ENCODE results near the gene OPRM1.
"Not testable (repeated sequence)": the region's sequence is repeated elsewhere in the genome, so short reads cannot be mapped to it uniquely, and the experiment has no call there.

OPRM1 gene

GRCh38 chr6:154156135-154156896 is 117.3 kb downstream of the OPRM1 start:
- peak; percentile 40 for DNase-seq

DNA sequence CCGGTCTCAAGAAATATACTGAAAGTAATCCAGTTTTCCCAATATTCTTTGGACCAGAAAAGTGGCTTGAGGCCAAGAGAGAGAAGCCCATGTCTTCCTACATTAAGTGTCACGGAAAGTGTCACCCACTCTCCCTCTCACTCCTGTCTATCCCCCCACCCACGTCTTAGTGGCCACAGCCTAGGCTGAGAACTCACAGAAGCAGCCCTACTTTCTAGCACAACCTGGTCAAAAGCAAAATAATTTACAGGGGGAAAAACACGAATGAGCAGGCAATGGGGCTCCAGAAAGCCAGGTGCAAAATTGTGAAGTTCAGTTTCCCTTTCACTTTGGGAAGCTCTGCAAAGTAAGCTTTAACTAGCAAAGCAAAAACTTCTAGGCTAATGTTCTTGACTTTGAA is 118.0 kb downstream of the OPRM1 start:
- no peak for DNase-seq

GRCh38 chr6:154157706-154158105 is 118.7 kb downstream of the OPRM1 start:
- DNase-seq: no peak

- no peak for DNase-seq
These were observed 120.1 kb downstream of the OPRM1 start for GRCh38 chr6:154159126-154159525.

DNA sequence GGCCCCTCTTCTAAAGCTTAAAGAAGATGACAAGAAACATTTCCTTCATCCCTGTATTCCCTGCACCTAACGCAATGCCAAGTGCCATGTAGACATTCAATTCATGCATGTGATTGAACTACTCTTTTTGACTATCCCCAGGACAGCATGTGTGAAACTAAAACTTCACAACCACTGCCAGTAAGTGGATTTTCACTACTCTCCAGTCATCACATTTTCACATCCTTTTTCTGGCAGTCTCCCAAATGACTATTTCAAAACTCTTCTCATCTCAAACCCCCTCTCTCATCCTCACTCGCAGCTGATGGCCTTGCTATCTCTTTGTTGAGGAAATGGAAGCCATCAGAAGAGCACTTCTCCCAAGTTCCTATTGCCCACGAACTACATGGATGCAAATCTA is 122.6 kb downstream of the OPRM1 start:
- DNase-seq: no peak

DNA sequence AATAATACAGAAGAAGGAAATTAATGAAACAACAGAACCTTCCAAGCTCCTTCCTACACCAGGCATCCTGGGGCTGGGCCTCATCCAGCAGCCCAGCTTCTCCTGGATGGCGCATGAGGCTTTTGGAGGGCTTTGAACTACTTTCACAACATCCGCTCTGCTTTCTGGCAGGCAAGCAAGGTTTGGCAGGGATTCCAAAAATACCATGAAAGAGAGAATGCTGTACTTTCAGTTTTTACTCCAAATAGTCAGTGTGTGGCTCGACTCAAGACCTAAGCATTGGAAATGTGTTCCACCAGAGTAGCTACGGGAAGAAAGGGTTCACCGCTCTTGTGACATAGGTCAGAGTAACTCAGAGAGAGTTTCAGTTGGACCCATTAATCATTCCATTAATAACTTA is 125.4 kb downstream of the OPRM1 start:
- no peak for DNase-seq

GRCh38 chr6:154165478-154165877 is 126.4 kb downstream of the OPRM1 start:
- no peak for DNase-seq

GRCh38 chr6:154166140-154166539 is 127.1 kb downstream of the OPRM1 start:
- DNase-seq: no peak

- no peak for DNase-seq
These were observed 128.1 kb downstream of the OPRM1 start for GRCh38 chr6:154167126-154167525.

DNA sequence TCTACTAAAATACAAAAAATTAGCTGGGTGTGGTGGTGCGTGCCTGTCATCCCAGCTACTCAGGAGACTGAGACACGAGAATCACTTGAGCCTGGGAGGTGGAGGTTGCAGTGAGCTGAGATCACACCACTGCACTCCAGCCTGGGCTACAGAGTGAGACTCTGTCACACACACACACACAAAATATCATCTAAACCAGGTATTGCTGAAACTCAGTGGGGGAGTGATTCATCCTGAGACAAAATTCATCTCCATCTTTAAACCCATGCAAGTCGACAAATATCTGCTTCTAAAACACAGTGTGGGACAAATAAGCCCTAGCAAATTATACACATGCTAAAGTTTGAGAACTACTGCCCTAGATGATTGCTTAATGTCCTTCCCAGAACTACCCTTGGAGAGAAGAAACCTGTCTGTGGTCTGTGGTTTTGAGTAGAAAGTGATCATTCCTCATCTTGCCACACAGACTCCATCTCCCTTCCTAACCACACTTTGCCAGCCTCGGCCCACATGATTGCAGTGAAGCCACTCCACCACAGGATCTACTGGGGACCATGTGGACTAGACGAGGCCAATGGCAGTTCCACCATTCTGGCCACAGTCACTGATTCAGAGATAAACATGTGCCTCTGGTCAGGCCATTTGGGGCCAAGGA is 130.3 kb downstream of the OPRM1 start:
- peak; percentile 9 for DNase-seq

GRCh38 chr6:154170106-154170505 is 131.1 kb downstream of the OPRM1 start:
- DNase-seq: no peak

DNA sequence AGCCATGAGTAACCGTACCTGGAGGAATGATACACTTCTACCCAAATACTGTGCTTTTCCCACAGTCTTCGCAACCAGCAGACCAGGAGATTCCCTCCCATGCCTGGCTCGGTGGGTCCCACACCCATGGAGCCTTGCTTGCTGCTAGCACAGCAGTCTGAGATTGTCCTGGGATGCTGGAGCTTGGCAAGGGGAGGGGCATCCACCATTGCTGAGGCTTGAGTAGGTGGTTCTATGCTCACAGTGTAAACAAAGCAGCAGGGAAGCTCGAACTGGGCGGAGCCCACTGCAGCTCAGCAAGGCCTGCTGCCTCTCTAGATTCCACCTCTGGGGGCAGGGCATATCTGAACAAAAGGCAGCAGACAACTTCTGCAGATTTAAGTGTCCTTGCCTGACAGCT is 133.4 kb downstream of the OPRM1 start:
- DNase-seq: not testable (repeated sequence)

DNA sequence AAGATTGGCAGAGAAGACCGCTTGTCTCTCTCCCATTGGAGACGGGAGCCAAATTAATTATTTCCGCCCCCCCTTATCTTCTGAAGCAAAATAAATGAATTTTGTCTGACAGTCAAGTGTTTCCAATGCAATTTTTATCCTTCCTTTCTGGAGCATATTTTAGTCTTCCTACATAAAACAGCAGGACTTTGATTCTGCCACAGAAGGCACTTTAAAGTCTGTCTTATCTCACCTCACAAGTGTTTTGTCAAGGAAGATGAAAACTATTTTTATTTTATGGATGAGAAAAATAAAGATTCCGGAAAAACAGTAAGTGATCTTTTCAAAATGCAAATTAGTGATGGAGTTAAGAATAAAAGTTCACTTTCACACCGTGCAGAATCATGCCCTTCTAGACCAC is 140.4 kb downstream of the OPRM1 start:
- DNase-seq: no peak

- DNase-seq: no peak
These were observed 148.2 kb downstream of the OPRM1 start for GRCh38 chr6:154187203-154187602.

- no peak for DNase-seq
These were observed 148.7 kb downstream of the OPRM1 start for GRCh38 chr6:154187714-154188113.

DNA sequence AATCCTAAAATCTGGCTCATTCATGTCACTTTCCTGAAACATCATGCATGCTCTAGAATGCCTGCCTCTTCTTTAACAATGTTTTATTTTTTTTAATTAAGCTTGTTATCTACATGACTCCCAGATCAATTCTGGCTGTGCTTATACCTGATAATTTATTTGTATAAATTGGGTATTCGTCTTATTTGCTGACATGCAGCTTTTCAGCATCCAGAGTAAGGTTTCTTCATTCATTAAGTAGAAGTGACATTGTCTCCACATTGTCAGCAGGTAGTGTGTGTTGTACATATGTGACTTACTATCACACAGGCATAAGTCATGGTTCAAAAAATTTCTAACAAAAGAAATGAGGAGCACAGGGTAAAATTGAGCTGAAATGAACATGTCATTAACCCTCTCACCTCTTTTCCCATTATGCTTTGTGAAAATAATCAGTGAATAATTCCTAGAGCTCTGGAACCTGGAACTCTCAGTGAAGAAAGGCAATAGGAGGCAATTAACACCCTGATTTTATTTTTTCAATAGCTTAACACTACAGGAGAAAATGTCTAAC is 157.4 kb downstream of the OPRM1 start:
- no peak for DNase-seq

GRCh38 chr6:154197196-154197860 is 158.3 kb downstream of the OPRM1 start:
- DNase-seq: no peak

DNA sequence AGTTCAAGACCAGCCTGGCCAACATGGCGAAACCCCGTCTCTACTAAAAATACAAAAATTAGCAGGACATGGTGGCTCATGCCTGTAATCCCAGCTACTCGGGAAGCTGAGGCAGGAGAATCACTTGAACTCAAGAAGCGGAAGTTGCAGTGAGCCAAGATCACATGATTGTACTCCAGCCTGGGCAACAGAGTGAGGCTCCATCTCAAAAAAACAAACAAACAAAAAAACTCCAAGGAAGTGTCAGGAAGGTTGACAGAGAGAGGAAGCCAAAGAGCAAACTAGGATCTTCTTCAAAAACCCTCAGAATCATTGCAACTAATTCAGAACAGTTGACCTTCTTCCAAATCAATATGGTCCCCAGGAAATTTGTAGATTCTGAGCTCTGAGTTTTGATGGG is 162.6 kb downstream of the OPRM1 start:
- DNase-seq: not testable (repeated sequence)

GRCh38 chr6:154202339-154202738 is 163.3 kb downstream of the OPRM1 start:
- no peak for DNase-seq

GRCh38 chr6:154202958-154203357 is 163.9 kb downstream of the OPRM1 start:
- no peak for DNase-seq

DNA sequence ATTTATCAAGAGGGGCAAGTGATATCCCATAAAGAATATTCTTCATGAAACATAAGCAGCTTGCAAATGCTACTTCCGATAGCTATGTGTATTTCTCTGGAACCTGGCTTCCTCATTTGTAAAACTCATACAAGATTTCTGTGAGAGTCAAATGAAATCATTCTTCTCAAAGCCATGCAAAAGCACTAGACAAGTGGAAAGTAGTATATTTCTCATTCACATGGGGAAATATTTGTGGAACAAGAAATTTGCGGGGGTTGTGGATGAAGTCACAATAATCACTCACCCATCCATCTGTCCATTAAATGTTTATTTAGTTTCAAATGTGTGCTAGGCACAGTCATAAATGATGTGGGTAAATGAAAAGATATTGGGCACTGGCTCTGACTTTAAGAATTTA is 167.1 kb downstream of the OPRM1 start:
- no peak for DNase-seq

- DNase-seq: no peak
These were observed 168.0 kb downstream of the OPRM1 start for GRCh38 chr6:154206996-154207395.

DNA sequence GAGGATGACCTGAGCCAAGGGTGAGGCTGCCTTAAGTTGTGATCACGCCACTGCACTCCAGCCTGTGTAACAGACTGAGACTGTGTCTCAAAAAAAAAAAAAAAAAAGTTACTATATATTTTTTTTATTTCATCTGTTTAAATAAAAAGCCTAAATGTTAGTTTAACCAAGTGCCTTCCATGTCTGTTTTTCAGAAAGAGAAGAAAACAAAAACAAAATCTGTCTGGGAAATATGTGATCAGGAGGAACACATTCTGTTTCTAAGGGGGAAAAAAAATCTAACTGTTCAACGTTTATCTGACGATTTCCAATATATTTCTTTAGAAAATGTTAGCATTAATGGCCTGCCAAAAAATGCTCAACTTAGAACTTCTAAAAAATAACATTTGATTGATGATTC is 170.5 kb downstream of the OPRM1 start:
- DNase-seq: no peak

DNA sequence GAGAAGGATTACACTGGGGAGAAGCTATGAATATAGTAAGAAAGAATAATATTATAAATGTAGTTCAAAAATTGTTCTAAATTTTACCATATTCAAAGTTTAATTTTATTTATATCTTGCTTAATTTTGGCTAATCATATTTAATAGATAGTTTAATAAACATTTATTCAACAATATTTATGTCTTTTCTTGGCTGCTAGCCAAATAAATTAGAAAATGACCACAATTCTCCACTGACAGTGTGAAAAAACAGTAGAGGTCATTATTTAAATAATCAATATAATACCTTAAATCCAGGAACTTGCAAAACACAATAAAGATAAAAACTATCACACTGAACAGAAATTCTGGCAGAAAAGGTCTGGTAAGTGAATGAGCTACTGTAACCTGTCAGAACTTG is 171.6 kb downstream of the OPRM1 start:
- no peak for DNase-seq

Data from hematopoietic multipotent progenitor cell treated with erythropoietin and hydrocortisone succinate and interleukin-3 and kit ligand, for 8 days (in vitro differentiated cells).